ENCODE results near the gene LIMCH1.
A peak's percentile ranks its signal among the peaks of the same experiment; 100 is the strongest.
"Not testable (repeated sequence)": the region's sequence is repeated elsewhere in the genome, so short reads cannot be mapped to it uniquely, and the experiment has no call there.

Gene LIMCH1

GRCh38 chr4:41692717-41693345 is 154.9 kb downstream of the LIMCH1 start:
- peak; percentile 16 for DNase-seq

GRCh38 chr4:41693629-41694028 is 155.7 kb downstream of the LIMCH1 start:
- peak; percentile 16 for DNase-seq

- no peak for DNase-seq
Observed at GRCh38 chr4:41696131-41696530, 158.2 kb downstream of the LIMCH1 start.

- DNase-seq: no peak
Observed at GRCh38 chr4:41696763-41697162, 158.8 kb downstream of the LIMCH1 start.

- DNase-seq: no peak
Observed at GRCh38 chr4:41701983-41702382, 164.0 kb downstream of the LIMCH1 start.

GRCh38 chr4:41702770-41703169 is 164.8 kb downstream of the LIMCH1 start:
- DNase-seq: no peak

GRCh38 chr4:41703785-41704184 is 165.8 kb downstream of the LIMCH1 start:
- DNase-seq: no peak

GRCh38 chr4:41709844-41710481 is 172.0 kb downstream of the LIMCH1 start:
- no peak for DNase-seq

GRCh38 chr4:41711654-41712053 is 173.7 kb downstream of the LIMCH1 start:
- DNase-seq: not testable (repeated sequence)

GRCh38 chr4:41712425-41712824 is 174.5 kb downstream of the LIMCH1 start:
- DNase-seq: no peak

GRCh38 chr4:41713768-41714167 is 175.8 kb downstream of the LIMCH1 start:
- DNase-seq: no peak

GRCh38 chr4:41714364-41715000 is 176.5 kb downstream of the LIMCH1 start:
- DNase-seq: no peak

- no peak for DNase-seq
Observed at GRCh38 chr4:41715155-41715554, 177.2 kb downstream of the LIMCH1 start.

GRCh38 chr4:41718907-41719306 is 180.9 kb downstream of the LIMCH1 start:
- DNase-seq: no peak

- DNase-seq: no peak
Observed at GRCh38 chr4:41719417-41719816, 181.5 kb downstream of the LIMCH1 start.

- no peak for DNase-seq
Observed at GRCh38 chr4:41722181-41722580, 184.2 kb downstream of the LIMCH1 start.

- no peak for DNase-seq
Observed at GRCh38 chr4:41723286-41723685, 185.3 kb downstream of the LIMCH1 start.

GRCh38 chr4:41725254-41725653 is 187.3 kb downstream of the LIMCH1 start:
- no peak for DNase-seq

GRCh38 chr4:41727861-41728572 is 190.1 kb downstream of the LIMCH1 start:
- DNase-seq: no peak

- no peak for DNase-seq
Observed at GRCh38 chr4:41728573-41728913, 190.6 kb downstream of the LIMCH1 start.

GRCh38 chr4:41731569-41732126 is 193.7 kb downstream of the LIMCH1 start:
- DNase-seq: no peak

- no peak for DNase-seq
Observed at GRCh38 chr4:41734371-41734770, 196.4 kb downstream of the LIMCH1 start.

- not testable (repeated sequence) for DNase-seq
Observed at GRCh38 chr4:41737491-41737890, 199.5 kb downstream of the LIMCH1 start.

- no peak for DNase-seq
Observed at GRCh38 chr4:41741354-41741753, 203.4 kb downstream of the LIMCH1 start.
